Measurements from ENCODE around the gene POU6F2. TPM values are rescaled to one million over a fixed set of nuclear protein-coding genes. Genes with fewer than 3 reads are reported as not detected.

Gene POU6F2
- total and polyA plus RNA-seq, 12 donors, result 0.03 to 0.31 (median 0.19) TPM; not detected in 9

DNA sequence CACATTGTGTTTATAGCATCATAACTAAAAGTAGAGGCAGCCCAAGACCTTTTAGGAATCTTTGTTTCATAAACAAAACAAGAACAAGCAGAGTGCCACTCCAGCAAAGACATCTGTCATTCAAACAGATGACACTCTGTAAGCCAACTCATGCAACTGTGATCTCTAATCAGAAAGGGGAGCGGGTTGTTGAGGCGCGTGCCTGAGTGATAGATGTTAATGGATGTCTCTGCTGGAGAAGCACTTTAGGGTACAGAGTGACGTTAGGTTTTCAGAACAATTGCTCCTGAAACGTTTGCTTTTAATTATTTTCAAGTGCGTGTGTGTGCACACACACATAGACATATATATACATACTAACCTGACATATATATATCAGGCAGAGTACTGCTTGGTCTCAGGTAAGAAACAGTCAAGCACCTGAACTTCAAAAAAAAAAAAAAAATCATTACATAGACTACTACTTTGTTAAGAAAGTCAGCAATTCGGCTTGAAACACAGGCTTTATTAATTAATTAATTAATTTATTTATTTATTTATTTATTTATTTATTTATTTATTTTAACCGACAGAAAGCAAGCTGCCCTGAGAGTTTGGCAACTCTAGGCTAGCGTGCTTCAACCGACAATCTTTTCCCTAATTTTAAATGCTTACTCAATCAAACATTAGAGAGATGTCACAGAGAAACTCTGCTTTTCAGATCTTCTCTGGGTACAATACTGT, 109.1 kb downstream of the POU6F2 start:
- 80 to 84% (median 83%) methylated on average over 10 of the region's 10 CpGs for WGBS, 4 donors
- no peak for TF ChIP-seq POLR2A (IDR thresholded peaks at IDR 0.05)
- TF ChIP-seq, protein P1, sequence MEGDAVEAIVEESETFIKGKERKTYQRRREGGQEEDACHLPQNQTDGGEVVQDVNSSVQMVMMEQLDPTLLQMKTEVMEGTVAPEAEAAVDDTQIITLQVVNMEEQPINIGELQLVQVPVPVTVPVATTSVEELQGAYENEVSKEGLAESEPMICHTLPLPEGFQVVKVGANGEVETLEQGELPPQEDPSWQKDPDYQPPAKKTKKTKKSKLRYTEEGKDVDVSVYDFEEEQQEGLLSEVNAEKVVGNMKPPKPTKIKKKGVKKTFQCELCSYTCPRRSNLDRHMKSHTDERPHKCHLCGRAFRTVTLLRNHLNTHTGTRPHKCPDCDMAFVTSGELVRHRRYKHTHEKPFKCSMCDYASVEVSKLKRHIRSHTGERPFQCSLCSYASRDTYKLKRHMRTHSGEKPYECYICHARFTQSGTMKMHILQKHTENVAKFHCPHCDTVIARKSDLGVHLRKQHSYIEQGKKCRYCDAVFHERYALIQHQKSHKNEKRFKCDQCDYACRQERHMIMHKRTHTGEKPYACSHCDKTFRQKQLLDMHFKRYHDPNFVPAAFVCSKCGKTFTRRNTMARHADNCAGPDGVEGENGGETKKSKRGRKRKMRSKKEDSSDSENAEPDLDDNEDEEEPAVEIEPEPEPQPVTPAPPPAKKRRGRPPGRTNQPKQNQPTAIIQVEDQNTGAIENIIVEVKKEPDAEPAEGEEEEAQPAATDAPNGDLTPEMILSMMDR (IDR thresholded peaks at IDR 0.05), result no peak
- DNase-seq, result no peak
- no peaks in the 10 kb centered on the region for H3K4me1 ChIP-seq (replicated peaks in 1 of 2)
- H3K36me3 ChIP-seq (replicated peaks in 1 of 2), result no peaks in the 10 kb centered on the region
- H3K4me3 ChIP-seq, result no peak overlapping the region
- H3K27me3 ChIP-seq, result peaks cover 7% of the 10 kb centered on the region
- no peak overlapping the region for H3K27ac ChIP-seq
- no peaks in the 10 kb centered on the region for H3K9me3 ChIP-seq (replicated peaks in 1 of 3)
- intact Hi-C loops (cut with DNase I), result no loop called here

DNA sequence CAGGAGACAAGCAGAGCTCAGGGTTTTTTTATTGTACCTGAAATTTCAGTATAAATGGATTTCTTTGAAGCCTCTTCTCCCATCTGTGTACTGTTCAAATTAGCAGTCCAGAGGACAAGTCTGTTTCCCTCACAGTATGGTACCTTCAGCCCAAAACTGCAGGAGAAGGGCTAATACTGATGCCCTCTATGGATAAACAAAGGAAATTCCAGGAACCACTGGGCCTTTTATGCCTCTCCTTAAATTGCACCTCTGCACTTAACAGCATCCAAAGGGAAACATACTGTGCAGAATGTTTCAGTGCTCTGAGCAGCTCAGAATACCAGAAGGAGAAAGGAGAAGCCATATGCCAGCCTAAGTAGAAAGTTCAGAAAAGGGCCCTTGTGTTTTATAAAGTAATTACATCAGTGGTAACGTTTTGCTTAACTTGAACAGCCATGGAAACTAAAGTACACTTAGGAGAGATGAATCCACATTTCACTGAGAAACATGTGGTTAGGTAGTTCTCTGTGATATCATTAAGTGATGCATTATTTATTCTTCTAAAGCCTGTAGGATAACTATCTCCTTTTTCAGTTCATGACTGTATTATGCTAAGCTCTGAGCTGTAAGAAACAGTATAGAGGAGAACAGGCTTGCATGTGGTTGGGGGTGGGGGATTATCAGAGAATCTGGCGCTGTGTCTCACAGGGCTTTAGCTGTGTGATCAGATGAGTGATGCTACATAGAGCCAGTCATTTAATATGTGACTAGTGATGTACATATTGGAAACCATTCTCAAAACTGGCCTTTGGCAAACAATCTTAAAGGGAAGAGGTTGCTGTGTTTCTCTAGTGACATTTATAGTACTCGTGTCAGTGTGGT, 111.3 kb downstream of the POU6F2 start:
- DNase-seq, result no peak
- H3K4me1 ChIP-seq (replicated peaks in 1 of 2), result no peaks in the 10 kb centered on the region
- no peak overlapping the region for H3K27ac ChIP-seq
- WGBS, 4 donors, result 63 to 76% (median 71%) methylated on average over 3 of the region's 3 CpGs
- H3K27me3 ChIP-seq, result peaks cover 4% of the 10 kb centered on the region
- TF ChIP-seq POLR2A (IDR thresholded peaks at IDR 0.05), result no peak
- TF ChIP-seq, protein P1 (IDR thresholded peaks at IDR 0.05), result no peak
- H3K9me3 ChIP-seq (replicated peaks in 1 of 3), result no peaks in the 10 kb centered on the region
- H3K36me3 ChIP-seq (replicated peaks in 1 of 2), result no peaks in the 10 kb centered on the region
- intact Hi-C loops (cut with DNase I), result no loop called here
- H3K4me3 ChIP-seq, result no peak overlapping the region

DNA sequence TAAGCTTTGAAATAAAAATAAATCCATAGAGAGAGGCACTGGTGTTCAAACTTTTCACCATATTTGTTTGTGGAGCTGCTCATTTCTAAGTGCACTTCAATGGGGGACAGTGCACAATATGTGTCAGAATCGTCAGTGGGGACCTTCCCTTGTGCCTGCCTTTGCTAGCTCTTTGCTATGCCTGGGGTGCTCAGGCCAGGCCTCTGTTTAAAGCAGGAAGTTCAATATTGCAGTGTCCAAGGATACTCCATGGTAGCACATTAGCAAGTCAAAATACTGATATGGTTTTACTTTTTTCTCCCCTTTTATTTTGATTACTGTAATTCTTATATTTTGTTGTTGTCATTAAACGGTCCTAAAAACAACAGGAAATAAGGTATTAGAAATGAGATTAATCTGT, 113.4 kb downstream of the POU6F2 start:
- Histone ChIP-seq H3K36me3 (replicated peaks in 1 of 2) (no peaks in the 10 kb centered on the region), H3K27ac (no peak overlapping the region), H3K27me3 (no peaks in the 10 kb centered on the region), H3K4me3 (no peak overlapping the region), H3K4me1 (replicated peaks in 1 of 2) (no peaks in the 10 kb centered on the region), H3K9me3 (replicated peaks in 1 of 3) (no peaks in the 10 kb centered on the region)
- WGBS, 4 donors, result 36 to 56% (median 46%) methylated on average over 2 of the region's 2 CpGs
- TF ChIP-seq POLR2A (IDR thresholded peaks at IDR 0.05), result no peak
- TF ChIP-seq, protein P1 (IDR thresholded peaks at IDR 0.05), result no peak
- no peak for DNase-seq
- intact Hi-C loops (cut with DNase I), result no loop called here

DNA sequence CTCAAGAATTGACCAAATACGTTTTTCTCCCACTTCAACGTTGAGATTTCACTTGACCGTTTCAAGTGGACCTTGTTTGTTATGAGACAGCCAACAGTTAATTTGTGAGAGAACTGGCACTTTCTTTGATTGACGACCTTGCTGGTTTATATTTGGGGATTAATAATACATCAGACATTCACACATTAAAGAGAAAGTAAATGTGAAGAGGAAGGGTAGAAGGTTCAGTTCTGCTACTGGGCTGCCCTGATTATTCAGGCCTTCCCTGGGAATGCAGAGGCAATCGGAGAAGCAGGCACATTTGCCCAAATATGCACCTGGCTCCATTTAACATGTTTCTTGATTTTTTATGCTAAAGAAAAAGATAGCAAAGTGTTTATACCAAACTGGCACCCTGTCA, 114.1 kb downstream of the POU6F2 start:
- 70 to 82% (median 76%) methylated on average over 5 of the region's 5 CpGs for WGBS, 4 donors
- H3K9me3 ChIP-seq (replicated peaks in 1 of 3), result no peaks in the 10 kb centered on the region
- H3K27ac ChIP-seq, result no peak overlapping the region

More for the DNA sequence above, 114.1 kb downstream of the POU6F2 start:
- DNase-seq, result no peak
- Histone ChIP-seq H3K27me3 (no peaks in the 10 kb centered on the region), H3K36me3 (replicated peaks in 1 of 2) (no peaks in the 10 kb centered on the region), H3K4me3 (no peak overlapping the region), H3K4me1 (replicated peaks in 1 of 2) (no peaks in the 10 kb centered on the region)
- intact Hi-C loops (cut with DNase I), result no loop called here
- TF ChIP-seq POLR2A (IDR thresholded peaks at IDR 0.05), result no peak
